ENCODE data around the gene ADCY9. TPM values are rescaled to one million over a fixed set of nuclear protein-coding genes. Genes with fewer than 3 reads are reported as not detected.

ADCY9 gene
- total RNA-seq, 1 donor from 2014 or later, result 1.3 TPM

DNA sequence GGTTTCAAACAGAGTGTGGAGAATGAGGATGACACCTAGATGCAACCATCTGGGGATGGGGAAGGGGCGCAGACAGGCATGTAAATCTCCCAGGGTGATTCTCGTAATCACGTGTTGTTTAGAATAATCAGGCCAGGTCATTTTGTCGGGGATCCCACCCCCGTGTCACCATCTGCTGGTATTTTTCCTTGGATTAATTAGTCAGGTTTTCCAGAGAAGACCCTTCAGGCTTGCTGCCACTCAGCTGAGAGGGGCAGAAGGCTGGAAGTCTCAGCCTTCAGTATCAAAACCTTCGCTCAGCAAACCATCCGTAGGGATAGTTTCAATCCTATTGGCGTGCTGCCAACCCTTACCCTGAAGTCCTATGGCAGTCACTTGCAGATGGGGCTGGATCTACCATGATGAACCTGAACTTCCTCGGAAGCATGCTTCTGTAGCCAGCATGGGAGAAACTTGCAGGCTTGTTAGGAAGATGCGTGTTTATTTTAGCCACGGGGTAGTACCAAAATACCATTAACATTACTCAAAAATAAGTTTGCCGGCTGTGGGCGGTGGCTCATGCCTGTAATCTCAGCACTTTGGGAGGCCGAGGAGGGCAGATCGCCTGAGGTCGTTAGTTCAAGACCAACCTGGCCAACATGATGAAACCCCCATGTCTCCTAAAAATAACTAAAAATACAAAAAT is 7.5 kb upstream of the ADCY9 start:
- H3K27me3 Mint-ChIP-seq, result peaks cover 18% of the 10 kb centered on the region
- POLR2A ChIA-PET, result interaction anchor here (0.6 kb wide), 1 partner anchor 70 kb away, joined by 3 read pairs; no protein-coding TSS in a partner anchor
- H3K4me3 Mint-ChIP-seq, result no peak overlapping the region
- no peaks in the 10 kb centered on the region for H3K4me1 Mint-ChIP-seq
- DNase-seq, result no peak
- H3K27ac Mint-ChIP-seq, result no peak overlapping the region
- H3K36me3 Mint-ChIP-seq (ENCODE audit: low read depth), result no peaks in the 10 kb centered on the region
- CTCF ChIA-PET, result no interaction called here
- ATAC-seq (ENCODE audit: low read depth), result no peak
- intact Hi-C loops (cut with micrococcal nuclease), result no loop called here
- TF ChIP-seq, protein P1, sequence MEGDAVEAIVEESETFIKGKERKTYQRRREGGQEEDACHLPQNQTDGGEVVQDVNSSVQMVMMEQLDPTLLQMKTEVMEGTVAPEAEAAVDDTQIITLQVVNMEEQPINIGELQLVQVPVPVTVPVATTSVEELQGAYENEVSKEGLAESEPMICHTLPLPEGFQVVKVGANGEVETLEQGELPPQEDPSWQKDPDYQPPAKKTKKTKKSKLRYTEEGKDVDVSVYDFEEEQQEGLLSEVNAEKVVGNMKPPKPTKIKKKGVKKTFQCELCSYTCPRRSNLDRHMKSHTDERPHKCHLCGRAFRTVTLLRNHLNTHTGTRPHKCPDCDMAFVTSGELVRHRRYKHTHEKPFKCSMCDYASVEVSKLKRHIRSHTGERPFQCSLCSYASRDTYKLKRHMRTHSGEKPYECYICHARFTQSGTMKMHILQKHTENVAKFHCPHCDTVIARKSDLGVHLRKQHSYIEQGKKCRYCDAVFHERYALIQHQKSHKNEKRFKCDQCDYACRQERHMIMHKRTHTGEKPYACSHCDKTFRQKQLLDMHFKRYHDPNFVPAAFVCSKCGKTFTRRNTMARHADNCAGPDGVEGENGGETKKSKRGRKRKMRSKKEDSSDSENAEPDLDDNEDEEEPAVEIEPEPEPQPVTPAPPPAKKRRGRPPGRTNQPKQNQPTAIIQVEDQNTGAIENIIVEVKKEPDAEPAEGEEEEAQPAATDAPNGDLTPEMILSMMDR (IDR thresholded peaks at IDR 0.05), result no peak
- H3K9me3 Mint-ChIP-seq, result no peaks in the 10 kb centered on the region

DNA sequence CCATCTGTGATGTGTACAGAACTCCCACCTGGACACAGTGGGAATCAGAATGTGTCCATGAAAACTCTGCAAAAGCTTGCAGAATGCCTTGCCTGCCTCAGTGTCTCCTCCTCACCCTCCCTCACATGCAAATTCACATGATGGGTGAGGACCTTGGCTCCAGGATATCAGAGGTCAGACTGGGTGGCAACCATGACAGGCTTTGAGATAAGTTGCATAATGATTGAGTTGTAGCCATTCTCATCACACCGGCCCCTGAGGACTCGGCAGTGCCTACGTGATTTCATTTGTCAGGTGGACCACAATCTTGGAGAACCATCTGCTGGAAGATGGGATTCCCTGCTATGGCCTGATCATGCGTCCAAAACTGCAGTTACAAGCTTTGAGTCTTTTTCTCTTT is 3.9 kb upstream of the ADCY9 start:
- Mint-ChIP-seq H3K4me3 (no peak overlapping the region), H3K36me3 (ENCODE audit: low read depth) (no peaks in the 10 kb centered on the region), H3K4me1 (peaks cover 5% of the 10 kb centered on the region), H3K27me3 (peaks cover 10% of the 10 kb centered on the region), H3K27ac (no peak overlapping the region), H3K9me3 (no peaks in the 10 kb centered on the region)
- DNase-seq (no peak), ATAC-seq (ENCODE audit: low read depth) (no peak)
- intact Hi-C loops (cut with micrococcal nuclease), result no loop called here
- ChIA-PET POLR2A (interaction anchor here (0.6 to 0.7 kb wide), 2 partner anchors 28 to 200 kb away, joined by 3 read pairs; no protein-coding TSS in a partner anchor), CTCF (no interaction called here)
- TF ChIP-seq, protein P1 (IDR thresholded peaks at IDR 0.05), result no peak

DNA sequence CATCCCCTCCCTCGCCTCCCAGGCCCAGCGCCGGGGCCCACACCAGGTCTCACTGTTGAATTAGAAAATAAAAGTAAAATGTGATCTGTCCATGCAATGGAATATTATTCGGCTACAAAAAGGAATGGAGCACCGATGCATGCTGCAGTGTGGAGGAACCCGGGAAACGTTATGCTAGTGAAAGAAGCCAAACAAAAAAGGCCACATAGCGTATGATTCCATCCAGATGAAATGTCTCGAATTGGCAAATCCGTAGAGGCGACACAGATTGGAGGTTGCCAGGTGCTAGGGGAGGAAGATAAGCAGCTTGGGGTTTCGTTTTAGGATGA is 972 bp upstream of the ADCY9 start:
- CTCF ChIA-PET, result no interaction called here
- H3K27ac Mint-ChIP-seq, result no peak overlapping the region

DNA sequence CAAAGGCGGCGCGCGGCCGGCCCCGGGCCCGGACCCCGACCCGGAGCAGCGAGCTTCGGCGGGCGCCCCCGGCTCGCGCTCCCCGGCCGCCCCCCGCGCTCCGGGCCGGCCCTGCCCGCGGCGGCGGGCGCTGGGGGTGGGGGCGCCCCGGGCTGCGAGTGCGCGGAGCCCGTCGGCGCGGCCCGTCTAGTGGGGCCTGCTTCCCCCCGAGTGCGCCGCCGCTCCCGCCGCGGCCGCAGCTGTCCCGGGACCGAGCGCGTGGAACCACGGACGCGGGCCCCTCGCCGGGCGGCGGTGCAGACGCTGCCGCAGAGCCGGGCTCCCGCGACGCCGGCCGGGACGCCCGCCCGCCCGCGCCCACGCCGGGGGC is 308 bp downstream of the ADCY9 start:
- peak overlapping the region; percentile 71 for H3K4me3 Mint-ChIP-seq
- H3K36me3 Mint-ChIP-seq (ENCODE audit: low read depth), result no peaks in the 10 kb centered on the region
- peaks cover 4% of the 10 kb centered on the region for H3K27me3 Mint-ChIP-seq
- intact Hi-C loops (cut with micrococcal nuclease), result loop anchor here (2.0 to 5.0 kb wide), 3 partner anchors 66 to 191 kb away; no protein-coding TSS in a partner anchor
- TF ChIP-seq, protein P1 (IDR thresholded peaks at IDR 0.05), result no peak
- H3K27ac Mint-ChIP-seq, result no peak overlapping the region
- H3K4me1 Mint-ChIP-seq, result peaks cover 8% of the 10 kb centered on the region
- ChIA-PET CTCF (no interaction called here), POLR2A (interaction anchor here (1.1 kb wide), 1 partner anchor 138 kb away, joined by 4 read pairs; no protein-coding TSS in a partner anchor)
- H3K9me3 Mint-ChIP-seq, result no peaks in the 10 kb centered on the region
- ATAC-seq (ENCODE audit: low read depth), result peak; percentile 25
- DNase-seq, result no peak

More for the DNA sequence above, 972 bp upstream of the ADCY9 start:
- ATAC-seq (ENCODE audit: low read depth) (no peak), DNase-seq (no peak)
- POLR2A ChIA-PET, result no interaction called here
- Mint-ChIP-seq H3K36me3 (ENCODE audit: low read depth) (no peaks in the 10 kb centered on the region), H3K9me3 (no peaks in the 10 kb centered on the region), H3K4me1 (peaks cover 8% of the 10 kb centered on the region), H3K4me3 (peak overlapping the region; percentile 82), H3K27me3 (peaks cover 4% of the 10 kb centered on the region)
- TF ChIP-seq, protein P1 (IDR thresholded peaks at IDR 0.05), result no peak
- intact Hi-C loops (cut with micrococcal nuclease), result loop anchor here (2.0 to 5.0 kb wide), 3 partner anchors 65 to 190 kb away; no protein-coding TSS in a partner anchor

DNA sequence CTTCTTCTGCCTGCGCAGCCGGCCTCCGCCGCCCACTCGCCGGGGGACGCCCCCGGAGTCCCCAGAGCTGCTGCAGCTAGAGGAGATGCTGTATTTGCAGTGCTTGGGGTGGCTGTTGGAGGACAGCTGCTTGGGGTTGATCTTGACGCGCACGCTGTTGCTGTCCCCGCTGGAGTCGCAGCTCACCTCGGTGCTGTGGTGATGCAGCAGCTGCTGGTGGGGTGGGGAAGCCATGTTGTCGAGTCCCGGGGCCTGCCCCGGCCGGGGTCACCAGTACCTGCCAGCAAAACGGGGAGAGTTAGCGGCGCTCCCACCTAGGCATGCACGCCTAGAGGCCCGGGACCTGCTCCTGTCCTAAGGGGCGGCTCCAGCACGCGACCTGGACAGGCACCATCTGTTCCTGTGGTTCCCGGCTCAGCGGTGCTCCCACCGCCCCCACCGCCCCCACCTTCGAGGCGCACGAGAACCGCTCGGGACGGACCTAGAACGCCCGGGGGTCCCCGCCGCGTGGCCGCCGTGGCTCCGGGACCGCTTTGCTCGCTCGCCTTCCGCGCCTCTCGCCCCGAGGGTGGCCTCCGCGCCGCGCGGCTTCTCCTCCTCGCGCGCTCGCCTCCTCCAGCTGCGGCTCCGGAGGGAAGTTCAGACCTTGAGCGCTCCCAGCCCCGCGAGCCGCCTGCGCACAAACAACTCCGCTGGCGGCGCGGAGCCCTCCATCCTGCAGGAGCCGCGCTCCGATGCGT is 863 bp downstream of the ADCY9 start:
- DNase-seq (peak; percentile 43), ATAC-seq (ENCODE audit: low read depth) (peak; percentile 34)
- ChIA-PET CTCF (interaction anchor here (0.8 kb wide), 1 partner anchor 138 kb away, joined by 3 read pairs; no protein-coding TSS in a partner anchor), POLR2A (interaction anchor here (1.1 kb wide), 1 partner anchor 138 kb away, joined by 4 read pairs; no protein-coding TSS in a partner anchor)
- Mint-ChIP-seq H3K27ac (no peak overlapping the region), H3K9me3 (no peaks in the 10 kb centered on the region), H3K27me3 (peaks cover 4% of the 10 kb centered on the region), H3K4me3 (peak overlapping the region; percentile 71), H3K36me3 (ENCODE audit: low read depth) (no peaks in the 10 kb centered on the region), H3K4me1 (peaks cover 8% of the 10 kb centered on the region)
- intact Hi-C loops (cut with micrococcal nuclease), result loop anchor here (5.0 kb wide), 2 partner anchors 67 to 192 kb away; no protein-coding TSS in a partner anchor
- TF ChIP-seq, protein P1 (IDR thresholded peaks at IDR 0.05), result no peak

All from activated B cell treated with CpG ODN at 0.5 μM for 24 hours (primary cell).